ENCODE data around the gene KCNT1.

DNA sequence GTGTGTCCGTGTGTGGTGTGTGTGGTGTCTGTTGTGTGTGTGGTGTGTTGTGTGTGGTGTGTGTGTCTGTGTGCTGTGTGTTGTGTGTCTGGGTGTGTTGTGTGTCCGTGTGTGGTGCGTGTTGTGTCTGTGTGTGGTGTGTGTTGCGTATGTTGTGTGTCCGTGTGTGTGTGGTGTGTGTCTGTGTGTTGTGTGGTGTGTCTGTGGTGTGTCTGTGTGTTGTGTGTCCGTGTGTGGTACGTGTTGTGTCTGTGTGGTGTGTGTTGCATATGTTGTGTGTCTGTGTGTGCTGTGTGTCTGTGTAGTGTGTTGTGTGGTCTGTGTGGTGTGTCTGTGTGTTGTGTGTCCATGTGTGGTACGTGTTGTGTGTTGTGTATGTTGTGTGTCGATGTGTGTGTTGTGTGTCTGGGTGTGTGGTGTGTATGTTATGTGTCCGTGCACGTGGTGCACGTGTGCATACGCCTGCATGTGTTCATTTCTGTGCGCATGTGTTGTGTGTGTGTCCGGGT lies 72.3 kb downstream of the KCNT1 start:
- no peak for TF ChIP-seq EZH2 (IDR thresholded peaks at IDR 0.05; ENCODE audit: low read length)
- TF ChIP-seq, protein P1, sequence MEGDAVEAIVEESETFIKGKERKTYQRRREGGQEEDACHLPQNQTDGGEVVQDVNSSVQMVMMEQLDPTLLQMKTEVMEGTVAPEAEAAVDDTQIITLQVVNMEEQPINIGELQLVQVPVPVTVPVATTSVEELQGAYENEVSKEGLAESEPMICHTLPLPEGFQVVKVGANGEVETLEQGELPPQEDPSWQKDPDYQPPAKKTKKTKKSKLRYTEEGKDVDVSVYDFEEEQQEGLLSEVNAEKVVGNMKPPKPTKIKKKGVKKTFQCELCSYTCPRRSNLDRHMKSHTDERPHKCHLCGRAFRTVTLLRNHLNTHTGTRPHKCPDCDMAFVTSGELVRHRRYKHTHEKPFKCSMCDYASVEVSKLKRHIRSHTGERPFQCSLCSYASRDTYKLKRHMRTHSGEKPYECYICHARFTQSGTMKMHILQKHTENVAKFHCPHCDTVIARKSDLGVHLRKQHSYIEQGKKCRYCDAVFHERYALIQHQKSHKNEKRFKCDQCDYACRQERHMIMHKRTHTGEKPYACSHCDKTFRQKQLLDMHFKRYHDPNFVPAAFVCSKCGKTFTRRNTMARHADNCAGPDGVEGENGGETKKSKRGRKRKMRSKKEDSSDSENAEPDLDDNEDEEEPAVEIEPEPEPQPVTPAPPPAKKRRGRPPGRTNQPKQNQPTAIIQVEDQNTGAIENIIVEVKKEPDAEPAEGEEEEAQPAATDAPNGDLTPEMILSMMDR (optimal IDR thresholded peaks at IDR 0.05 in 1 of 3, IDR thresholded peaks at IDR 0.05 in 1 of 3, conservative IDR thresholded peaks at IDR 0.05 in 1 of 3; ENCODE audit: extremely low read depth in 1 of 3, insufficient read depth in 2 of 3, low read length in 3 of 3): no peak

All from keratinocyte (primary cell).